ENCODE results near the gene ATRNL1.
"Not testable (repeated sequence)": the region's sequence is repeated elsewhere in the genome, so short reads cannot be mapped to it uniquely, and the experiment has no call there.

ATRNL1 gene

DNA sequence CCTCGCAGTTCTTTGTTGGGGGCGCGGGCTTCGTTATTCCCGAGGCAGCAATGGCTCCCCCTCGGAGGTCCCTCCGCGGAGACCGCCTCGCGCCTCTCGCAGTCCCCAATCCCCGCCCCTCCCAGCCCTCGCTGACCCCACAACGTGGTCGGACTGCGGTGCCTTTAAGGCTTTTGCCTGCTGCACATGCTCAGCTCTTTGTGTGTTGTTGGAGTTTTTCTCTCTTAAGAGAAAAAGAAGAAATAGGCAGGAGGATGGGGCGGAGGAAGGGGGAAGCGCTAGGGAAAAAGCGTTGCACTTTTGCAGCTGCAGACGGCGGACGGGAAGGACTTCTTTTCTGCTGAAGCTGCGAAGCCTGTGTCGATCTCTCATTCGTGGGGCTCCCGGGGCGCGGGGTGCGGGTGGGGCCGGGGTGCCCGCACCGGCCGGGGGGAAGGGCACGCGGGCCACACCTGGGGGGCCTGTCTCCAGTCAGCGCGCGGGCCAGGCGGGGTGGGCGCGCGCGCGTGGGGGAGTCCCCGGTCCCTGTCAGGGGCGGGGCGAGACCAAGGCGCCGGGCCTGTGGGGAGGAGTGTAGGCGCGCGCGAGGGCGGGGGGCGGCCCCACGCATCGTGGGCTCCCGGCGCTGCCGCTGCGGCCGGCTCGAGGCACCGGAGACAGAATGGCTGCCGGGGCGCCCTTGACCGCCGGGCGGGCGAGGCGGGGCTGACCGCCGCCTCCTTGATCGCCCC is 445 bp upstream of the ATRNL1 start:
- no peak for DNase-seq

DNA sequence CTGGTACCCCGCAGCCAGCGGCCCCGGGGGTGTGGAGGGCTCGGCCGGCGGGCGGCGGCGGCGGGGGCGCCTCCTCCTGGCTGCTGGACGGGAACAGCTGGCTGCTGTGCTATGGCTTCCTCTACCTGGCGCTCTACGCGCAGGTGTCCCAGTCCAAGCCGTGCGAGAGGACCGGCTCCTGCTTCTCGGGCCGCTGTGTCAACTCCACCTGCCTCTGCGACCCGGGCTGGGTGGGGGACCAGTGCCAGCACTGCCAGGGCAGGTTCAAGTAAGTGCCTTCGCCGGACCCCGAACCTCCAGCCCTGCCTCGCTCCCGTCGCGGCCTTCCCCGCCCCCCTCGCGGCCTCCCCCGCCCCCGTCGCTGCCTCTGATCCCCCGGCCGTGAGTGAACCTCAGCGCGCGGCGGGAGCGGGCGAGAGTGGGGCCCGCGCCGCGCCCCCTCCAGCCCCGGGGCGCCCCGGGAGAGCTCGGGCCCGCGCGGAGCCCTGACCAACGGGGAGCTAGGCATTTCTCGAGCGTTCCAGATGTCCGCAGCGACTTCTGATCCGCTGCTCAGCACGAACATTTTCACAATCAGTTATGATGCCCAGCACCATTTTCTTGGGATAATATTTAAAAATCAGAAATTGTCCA is 727 bp downstream of the ATRNL1 start:
- DNase-seq: no peak

DNA sequence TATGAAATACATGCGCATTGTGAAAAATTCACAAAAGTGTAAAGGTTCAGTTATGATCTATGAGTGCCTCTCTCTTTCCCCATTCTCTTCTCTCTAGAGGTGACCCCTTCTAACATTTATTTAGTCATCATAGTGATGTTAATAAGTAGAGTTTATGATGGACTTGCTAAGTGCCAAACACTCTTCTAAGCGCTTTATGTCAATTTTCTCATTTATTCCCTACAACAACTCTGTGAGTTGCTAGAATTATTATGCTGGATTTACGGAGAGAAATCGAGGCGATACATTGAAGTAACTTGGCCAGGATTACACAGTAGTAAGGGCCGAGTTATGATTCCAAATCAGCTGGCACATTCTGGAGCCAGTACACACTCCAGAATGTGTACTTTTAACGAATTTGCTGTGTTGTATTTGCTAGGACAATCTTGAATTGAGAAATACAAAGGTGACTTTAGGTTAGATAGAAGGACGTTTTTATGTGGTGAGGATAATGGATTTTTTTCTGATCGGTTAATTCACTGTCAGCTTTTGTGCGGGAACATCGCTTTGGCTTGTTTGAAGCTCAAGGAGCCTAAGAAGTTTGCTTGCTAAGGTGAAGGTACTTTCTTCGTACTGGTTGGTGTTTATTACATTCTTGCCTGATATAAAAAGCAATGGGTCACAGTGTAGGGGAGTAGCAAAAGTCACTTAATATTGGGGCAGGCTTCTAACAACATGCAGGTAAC is 1.4 kb downstream of the ATRNL1 start:
- DNase-seq: no peak

DNA sequence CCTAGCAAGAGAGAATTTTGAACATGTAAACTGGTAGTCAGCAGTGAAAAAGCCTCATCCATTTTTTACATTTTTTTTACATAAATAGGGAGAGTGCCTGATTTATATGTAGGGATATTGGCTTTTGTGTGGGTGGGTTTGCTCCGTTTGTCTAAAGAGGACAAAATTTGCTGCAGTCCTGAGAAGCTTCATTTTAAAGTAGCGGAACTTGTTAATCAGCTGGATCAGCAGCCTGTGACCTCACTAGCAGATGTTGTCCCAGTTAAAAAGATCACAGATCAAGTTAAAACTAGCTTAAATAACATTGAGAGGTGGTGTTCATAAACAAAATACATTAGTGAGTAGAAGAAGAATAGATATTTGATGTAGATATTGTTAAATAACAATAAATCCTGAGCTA is 2.6 kb downstream of the ATRNL1 start:
- no peak for DNase-seq

DNA sequence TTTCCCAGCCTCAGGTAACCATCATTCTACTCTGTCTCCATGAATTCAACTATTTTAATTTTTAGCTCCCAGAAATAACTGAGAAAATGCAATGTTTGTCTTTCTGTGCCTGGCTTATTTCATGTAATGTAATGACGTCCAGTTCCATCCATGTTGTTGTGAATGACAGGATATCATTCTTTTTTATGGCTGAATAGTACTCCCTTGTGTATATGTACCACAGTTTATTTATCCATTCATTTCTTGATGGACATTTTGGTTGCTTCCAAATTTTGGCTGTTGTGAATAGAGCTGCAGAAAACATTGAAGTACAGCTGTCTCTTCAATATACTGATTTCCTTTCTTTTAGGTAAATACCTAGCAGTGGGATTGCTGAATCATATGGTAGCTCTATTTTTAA is 10.5 kb downstream of the ATRNL1 start:
- DNase-seq: no peak

DNA sequence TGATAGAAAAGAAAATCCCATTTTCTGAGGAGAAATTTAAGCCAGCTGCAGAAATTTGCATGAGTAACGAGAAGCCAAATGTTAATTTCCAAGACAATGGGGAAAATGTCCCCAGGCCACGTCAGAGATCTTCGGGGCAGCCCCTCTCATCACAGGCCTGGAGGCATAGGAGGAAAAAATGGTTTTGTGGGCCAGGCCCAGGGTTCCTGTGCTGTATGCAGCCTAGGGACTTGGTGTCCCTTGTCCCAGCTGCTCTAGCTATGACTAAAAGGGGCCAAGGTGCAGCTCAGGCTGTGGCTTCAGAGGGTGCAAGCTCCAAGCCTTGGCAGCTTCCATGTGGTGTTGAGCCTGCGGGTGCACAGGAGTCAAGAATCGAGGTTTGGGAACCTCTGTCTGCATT is 12.2 kb downstream of the ATRNL1 start:
- DNase-seq: not testable (repeated sequence)

DNA sequence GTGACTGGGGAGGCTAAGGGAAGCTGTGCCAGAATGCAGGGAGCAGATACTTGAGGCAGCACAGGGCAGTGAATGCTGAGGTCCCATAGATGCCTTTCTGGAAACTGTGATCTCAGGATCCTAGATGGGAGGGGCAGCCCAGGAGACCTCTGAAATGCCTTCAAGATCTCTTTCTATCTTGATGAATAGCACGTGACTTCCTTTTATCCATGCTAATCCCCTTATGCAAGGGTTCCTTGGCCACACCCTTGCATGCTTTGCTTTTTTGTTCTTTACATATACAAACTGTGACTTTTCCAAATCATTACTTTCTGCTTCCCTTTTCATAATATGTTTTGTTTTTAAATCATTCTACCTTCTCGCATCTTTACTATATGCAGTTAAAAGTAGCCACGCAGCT is 14.7 kb downstream of the ATRNL1 start:
- no peak for DNase-seq

DNA sequence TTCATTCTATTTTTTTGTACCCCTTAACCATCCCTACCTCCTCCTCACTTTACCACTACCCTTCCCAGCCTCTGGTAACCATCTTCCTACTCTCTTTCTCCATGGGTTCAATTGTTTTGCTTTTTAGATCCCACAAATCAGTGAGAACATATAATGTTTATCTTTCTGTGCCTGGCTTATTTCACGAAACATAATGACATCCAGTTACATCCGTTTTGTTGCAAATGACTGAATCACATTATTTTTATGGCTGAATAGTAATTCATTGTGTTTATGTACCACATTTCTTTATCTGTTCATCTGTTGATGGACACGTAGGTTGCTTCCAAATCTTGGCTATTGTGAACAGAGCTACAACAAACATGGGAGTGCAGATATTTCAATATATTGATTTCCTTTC is 24.1 kb downstream of the ATRNL1 start:
- no peak for DNase-seq

DNA sequence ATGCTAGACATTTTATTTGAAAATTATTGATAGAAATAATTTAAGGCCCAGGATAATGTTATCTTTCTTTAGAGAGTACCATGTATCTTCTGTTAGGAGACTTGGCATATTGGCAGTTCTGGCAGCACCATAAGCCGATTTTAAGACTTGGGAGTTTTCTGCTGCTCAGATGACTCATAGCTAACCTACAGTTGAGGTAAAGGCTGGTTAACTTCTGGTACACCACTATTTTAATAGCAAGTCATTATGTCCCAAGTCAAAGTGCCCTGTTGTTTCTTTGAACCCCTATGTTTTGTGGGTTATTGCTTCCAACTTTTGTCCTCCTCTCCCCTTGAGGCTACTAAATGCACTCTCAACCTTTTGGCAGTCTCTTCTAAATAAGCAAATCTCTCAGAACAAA is 25.2 kb downstream of the ATRNL1 start:
- no peak for DNase-seq

DNA sequence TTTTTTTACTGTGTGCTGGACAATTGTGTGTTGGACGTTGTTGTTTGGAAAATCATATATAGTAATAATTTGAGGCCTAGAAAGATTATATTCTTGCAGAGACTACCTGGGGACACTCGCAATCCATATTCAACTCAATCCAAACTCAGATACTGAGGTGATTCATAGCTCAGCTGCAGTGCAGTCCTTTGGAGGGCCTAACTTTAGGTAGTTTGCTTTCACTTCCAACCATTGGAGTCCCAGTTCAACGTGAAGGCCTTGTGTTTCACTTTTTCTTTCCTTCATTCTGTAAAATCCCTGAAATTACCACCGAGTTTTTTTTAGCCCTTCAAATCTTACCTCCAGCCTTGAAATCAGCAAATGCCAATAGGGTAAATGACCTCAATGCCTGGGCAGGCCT is 32.3 kb downstream of the ATRNL1 start:
- no peak for DNase-seq

DNA sequence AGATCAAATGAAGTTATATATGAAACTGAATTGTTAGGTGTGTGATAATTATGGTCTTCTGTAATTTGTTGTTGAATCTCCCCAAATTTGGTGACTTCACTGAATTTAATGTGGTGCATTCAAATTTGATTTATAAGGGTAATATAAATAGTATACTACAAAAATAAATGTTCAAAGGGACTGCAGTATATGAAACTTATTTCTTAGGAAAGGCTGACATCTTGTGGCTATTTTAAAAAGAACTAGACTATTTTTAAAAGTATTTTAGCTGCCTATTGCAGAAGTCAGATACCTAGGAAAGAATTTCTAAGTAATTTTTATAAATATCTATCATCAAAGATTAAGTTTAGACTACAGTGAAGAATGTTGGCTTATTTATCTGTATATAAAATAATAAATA is 36.6 kb downstream of the ATRNL1 start:
- DNase-seq: no peak

DNA sequence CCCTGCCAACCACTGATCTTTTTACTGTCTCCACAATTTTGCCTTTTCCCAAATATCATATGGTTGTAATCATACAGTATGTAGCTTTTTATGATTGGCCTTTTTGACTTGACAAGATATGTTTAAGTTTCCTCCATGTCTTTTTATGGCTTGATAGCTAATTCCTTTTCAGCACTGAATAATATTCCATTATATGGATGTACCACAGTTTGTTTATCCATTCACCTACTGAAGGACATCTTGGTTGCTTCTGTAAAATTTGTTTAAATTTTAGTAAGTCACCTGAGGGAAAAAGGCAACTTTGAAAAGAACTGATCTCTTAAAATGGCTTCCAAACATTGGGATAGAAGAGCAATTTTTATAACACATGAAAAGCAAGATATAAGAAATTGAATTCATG is 43.5 kb downstream of the ATRNL1 start:
- DNase-seq: no peak

DNA sequence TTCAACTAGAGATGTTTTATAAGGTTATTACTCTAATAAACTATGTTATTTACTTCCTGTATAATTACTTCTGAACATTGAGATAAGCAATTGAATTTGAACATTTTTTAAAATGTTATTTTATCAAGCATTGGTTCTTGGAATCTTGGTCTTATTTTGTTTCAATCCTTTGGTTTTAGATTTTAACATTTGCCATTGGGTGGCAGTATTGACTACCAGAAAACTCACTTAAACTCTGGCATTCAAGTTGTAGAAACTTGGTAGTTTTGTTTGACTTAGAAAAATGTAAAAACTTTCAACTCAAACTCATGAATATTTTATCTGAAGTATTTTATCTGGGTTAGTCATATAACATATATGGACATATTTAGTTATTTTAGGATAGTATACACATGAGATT is 48.1 kb downstream of the ATRNL1 start:
- no peak for DNase-seq

DNA sequence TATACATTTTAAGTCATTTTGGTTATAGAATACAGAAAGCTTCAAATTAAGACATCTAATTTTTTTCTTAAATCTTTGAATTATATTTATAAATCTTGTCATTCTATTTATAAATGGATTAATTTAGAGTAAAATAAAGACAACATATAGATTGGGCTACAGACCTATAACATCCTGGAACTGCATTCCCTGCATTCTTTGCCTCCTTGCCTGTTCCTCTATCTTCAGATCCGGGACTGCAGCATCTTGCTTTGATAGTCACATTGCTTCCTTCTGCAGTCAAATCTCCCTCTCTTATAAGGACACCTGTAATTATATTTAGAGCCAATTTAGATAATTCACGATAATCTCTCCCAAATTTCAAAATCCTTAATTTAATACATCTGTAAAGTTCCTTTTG is 64.2 kb downstream of the ATRNL1 start:
- no peak for DNase-seq

DNA sequence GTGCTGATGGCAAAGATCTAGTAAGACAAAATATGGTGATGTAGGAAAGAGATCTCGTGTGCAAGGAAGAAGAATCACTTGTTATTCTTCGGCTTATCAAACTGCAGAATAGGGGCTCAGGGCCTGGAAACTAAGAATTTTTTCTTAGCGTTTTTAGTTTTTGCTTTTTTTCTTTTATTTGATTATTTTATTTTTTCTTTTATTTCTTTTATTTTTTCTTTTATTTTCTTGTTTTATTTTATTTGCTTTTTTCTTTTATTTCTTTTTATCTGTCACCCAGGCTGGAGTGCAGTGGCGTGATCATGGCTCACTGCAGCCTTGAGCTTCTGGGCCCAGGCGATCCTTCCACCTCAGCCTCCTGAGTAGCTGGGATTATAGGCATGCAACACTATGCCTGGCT is 70.0 kb downstream of the ATRNL1 start:
- no peak for DNase-seq

DNA sequence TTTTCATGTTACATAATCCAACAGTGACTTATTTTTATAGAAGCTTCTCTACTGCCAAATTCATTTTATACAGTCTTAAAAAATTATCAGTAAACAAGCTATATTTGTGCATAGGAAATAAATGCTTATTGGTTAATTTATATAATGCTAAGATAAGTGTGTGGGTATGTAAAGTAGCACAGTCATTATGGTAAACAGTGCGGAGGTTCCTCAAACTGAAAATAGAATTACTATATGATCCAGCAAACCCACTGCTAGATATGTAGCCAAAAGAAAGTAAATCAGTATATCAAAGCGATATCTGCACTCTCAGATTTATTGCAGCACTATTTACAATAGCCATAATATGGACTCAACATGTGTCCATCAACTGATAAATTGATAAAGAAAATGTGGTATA is 71.1 kb downstream of the ATRNL1 start:
- DNase-seq: no peak

DNA sequence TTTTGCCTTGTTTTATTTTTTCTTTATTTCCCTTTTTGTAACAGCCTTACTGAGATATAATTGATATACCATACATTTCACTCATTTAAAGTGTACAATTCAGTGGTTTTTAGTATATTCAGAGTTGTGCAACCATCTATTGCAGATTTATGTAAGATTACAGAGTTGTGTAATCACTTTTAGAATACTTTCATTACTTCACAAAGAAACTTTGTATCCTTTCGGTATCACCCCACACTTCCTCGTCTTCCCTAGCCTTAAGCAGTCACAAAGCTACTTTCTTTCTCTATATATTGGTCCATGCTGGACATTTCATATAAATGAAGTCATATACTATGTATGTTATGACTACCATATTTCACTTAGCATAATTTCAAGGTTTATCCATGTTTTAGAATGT is 74.6 kb downstream of the ATRNL1 start:
- DNase-seq: no peak

DNA sequence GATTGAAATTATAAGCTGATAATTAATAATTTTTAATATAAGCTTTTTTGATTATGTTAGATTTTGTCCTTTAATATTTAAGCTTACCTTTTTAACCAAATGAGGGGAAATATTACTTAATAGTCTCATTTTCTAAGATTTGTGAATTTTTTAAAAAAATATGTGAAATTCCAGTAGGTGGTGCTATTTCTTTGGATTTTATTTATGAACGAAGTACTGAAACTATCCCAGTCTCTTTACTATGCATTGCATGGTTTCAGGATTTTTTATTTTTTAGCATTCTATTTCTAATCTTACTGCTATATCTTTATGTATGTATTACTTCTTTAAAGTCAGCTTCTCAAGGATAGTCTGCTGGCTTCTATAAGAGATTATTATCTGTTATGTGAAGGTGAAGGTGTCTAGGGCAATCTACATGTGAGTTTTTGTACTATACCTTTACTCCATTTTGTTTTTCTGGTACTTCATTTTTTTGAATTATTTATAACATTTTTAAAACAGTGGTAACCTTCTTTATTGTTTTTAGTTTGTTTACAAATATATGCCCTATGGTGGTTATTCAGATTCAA is 78.3 kb downstream of the ATRNL1 start:
- DNase-seq: no peak

DNA sequence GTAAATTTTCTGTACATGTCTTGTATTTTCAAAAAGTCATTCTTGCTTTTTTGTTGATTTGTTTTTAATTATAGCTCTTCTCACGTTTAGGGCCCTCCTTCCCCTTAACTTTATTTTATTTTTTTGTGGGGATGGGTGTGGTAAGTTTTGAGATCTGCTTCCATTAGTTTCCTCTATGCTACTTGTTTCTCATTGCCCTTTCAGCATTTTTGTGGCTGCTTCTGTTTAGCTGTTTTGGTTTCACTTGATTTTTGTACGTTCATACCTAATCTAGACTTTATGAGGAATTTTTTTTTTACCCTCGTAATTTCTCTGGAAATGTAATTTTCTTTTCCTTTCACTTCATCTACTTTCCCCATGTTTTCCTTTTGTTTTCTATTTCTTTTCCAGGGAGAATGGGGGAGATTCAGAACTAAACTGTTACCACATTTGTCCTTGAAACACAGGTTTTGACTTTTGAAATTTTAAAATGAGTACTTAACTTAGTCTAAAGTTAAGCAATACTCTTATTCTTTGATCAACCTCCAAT is 80.8 kb downstream of the ATRNL1 start:
- DNase-seq: no peak

DNA sequence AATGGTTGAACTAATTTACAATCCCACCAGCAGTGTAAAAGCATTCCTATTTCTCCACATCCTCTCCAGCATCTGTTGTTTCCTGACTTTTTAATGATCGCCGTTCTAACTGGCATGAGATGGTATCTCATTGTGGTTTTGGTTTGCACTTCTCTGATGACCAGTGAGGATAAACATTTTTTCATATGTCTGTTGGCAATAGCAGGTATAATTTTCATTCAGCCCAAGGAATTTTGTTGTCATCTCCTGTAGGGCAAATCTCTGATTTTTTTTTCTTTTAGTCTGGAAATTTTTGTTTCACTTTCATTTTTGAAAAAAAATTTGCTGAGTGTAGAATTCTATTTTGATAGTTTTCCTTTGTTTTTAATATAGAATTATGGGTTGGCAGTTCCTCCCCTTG is 114.1 kb downstream of the ATRNL1 start:
- DNase-seq: not testable (repeated sequence)

DNA sequence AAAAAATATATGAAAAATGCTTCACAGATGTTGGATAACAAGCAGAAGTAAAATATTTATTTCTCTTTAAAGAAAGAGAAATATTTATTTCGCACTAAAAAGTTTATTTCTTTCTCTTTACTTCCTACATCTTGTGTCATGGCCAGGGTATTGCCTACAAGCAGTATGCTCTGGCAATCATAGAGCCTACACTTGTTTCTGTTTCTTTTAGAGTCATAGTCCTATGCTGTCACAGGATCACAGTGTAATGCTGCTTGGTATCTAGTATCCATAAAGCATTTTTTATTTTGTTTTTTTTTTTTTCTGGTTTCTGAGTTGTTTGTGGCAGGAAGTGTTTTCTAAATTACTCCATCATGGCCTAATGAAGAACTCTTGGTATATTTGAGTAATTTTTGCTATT is 116.0 kb downstream of the ATRNL1 start:
- DNase-seq: no peak

DNA sequence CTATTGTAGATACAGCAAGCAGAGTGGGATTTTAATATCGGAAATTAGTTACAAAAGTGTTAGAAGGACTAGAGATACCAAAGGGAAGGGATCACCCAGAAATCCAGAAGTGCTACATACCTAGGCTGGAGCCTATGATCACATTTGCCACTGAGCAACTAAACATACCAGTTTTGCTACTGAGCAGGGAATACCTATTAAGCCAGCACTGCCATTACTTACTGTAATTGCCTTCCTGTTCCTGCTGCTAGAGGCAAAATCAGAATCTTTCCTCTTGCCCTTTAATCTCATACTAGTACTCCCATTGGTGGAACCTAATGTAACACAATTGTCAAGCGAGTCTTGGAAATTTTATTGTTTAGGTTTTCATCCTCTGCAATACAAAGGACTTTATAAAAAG is 121.7 kb downstream of the ATRNL1 start:
- no peak for DNase-seq

DNA sequence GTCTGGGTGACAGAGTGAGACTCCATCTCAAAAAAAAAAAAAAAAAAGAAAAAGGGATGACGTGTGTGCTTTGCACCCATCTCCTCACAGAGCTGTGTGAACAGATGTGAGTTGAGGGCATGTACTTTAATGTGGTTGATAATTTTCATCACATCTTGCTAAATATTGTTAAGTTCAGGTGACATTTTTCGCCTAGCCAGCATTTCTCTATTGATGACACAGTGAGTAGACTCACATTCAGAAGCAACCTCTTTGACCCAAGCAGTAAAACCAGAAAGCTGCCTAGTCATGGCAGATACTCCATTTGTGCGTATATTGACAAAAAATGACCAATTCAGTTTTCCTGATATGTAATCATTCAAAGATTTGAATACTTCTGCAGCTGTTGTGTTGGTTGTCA is 126.0 kb downstream of the ATRNL1 start:
- no peak for DNase-seq

DNA sequence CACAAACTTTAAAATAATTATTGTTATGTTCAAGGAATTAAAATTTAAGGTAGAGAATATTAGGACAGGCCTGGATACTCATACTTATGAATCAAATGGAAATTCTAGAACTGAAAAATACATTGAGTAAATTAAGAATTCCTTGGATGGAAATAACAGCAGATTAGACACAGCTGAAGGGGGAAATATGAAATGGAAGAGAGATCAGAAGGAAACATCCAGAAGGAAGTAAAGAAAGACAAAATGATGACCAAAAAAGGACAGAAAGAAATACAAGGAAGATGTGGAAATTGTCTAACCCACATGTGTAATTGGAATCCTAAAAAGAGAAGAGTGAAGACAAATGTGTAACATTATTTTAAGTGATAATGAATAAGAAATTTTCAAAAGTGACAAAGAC is 128.9 kb downstream of the ATRNL1 start:
- no peak for DNase-seq
